ENCODE data around the gene WDR91.

DNA sequence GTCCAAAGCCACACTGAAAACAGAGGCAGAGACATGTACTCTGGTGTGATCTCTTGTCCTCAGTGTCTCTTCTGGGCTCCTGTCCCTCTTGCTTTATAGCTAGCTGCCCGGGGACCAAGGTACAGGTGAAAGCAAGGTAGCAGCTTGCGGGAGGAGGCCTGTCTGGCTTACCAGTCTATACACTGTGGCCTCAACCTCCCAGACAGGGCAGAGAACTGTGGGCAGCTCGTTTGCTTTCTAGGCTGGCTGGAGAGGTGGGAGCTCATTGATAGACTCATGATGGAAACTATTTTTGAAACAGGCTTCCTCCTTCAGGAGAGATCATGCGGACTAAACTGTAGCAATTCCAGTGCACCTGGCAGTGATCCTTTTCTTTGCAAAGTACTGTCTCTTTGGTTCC lies 45.5 kb downstream of the WDR91 start:
- TF ChIP-seq EGR1 (IDR thresholded peaks at IDR 0.05; ENCODE audit: low read depth): no peak
- no peak for TF ChIP-seq RAD21 (IDR thresholded peaks at IDR 0.05; ENCODE audit: low read depth)
- TF ChIP-seq, protein P1, sequence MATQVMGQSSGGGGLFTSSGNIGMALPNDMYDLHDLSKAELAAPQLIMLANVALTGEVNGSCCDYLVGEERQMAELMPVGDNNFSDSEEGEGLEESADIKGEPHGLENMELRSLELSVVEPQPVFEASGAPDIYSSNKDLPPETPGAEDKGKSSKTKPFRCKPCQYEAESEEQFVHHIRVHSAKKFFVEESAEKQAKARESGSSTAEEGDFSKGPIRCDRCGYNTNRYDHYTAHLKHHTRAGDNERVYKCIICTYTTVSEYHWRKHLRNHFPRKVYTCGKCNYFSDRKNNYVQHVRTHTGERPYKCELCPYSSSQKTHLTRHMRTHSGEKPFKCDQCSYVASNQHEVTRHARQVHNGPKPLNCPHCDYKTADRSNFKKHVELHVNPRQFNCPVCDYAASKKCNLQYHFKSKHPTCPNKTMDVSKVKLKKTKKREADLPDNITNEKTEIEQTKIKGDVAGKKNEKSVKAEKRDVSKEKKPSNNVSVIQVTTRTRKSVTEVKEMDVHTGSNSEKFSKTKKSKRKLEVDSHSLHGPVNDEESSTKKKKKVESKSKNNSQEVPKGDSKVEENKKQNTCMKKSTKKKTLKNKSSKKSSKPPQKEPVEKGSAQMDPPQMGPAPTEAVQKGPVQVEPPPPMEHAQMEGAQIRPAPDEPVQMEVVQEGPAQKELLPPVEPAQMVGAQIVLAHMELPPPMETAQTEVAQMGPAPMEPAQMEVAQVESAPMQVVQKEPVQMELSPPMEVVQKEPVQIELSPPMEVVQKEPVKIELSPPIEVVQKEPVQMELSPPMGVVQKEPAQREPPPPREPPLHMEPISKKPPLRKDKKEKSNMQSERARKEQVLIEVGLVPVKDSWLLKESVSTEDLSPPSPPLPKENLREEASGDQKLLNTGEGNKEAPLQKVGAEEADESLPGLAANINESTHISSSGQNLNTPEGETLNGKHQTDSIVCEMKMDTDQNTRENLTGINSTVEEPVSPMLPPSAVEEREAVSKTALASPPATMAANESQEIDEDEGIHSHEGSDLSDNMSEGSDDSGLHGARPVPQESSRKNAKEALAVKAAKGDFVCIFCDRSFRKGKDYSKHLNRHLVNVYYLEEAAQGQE (IDR thresholded peaks at IDR 0.05; ENCODE audit: low read depth): no peak
- TF ChIP-seq, protein P2, sequence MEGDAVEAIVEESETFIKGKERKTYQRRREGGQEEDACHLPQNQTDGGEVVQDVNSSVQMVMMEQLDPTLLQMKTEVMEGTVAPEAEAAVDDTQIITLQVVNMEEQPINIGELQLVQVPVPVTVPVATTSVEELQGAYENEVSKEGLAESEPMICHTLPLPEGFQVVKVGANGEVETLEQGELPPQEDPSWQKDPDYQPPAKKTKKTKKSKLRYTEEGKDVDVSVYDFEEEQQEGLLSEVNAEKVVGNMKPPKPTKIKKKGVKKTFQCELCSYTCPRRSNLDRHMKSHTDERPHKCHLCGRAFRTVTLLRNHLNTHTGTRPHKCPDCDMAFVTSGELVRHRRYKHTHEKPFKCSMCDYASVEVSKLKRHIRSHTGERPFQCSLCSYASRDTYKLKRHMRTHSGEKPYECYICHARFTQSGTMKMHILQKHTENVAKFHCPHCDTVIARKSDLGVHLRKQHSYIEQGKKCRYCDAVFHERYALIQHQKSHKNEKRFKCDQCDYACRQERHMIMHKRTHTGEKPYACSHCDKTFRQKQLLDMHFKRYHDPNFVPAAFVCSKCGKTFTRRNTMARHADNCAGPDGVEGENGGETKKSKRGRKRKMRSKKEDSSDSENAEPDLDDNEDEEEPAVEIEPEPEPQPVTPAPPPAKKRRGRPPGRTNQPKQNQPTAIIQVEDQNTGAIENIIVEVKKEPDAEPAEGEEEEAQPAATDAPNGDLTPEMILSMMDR (IDR thresholded peaks at IDR 0.05 in 2 of 3, conservative IDR thresholded peaks at IDR 0.05 in 1 of 3; ENCODE audit: borderline replicate concordance in 1 of 3, insufficient read depth in 1 of 3, low read depth in 2 of 3, low read length in 2 of 3): no peak
- no peak for TF ChIP-seq POLR2A (IDR thresholded peaks at IDR 0.05; ENCODE audit: borderline replicate concordance, extremely low read depth, insufficient read depth, insufficient read length)
- TF ChIP-seq, protein P3, sequence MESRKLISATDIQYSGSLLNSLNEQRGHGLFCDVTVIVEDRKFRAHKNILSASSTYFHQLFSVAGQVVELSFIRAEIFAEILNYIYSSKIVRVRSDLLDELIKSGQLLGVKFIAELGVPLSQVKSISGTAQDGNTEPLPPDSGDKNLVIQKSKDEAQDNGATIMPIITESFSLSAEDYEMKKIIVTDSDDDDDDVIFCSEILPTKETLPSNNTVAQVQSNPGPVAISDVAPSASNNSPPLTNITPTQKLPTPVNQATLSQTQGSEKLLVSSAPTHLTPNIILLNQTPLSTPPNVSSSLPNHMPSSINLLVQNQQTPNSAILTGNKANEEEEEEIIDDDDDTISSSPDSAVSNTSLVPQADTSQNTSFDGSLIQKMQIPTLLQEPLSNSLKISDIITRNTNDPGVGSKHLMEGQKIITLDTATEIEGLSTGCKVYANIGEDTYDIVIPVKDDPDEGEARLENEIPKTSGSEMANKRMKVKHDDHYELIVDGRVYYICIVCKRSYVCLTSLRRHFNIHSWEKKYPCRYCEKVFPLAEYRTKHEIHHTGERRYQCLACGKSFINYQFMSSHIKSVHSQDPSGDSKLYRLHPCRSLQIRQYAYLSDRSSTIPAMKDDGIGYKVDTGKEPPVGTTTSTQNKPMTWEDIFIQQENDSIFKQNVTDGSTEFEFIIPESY (IDR thresholded peaks at IDR 0.05; ENCODE audit: extremely low read depth, insufficient replicate concordance, low read length): no peak
- TF ChIP-seq POLR2AphosphoS5 (IDR thresholded peaks at IDR 0.05; ENCODE audit: low read depth, low read length): no peak
- no peak for TF ChIP-seq EZH2 (IDR thresholded peaks at IDR 0.05)
- TF ChIP-seq TCF7L2 (IDR thresholded peaks at IDR 0.05; ENCODE audit: borderline replicate concordance, extremely low read depth, insufficient read depth, insufficient read length): no peak
